Measurements from ENCODE around the gene MPHOSPH10.

The MPHOSPH10 gene

DNA sequence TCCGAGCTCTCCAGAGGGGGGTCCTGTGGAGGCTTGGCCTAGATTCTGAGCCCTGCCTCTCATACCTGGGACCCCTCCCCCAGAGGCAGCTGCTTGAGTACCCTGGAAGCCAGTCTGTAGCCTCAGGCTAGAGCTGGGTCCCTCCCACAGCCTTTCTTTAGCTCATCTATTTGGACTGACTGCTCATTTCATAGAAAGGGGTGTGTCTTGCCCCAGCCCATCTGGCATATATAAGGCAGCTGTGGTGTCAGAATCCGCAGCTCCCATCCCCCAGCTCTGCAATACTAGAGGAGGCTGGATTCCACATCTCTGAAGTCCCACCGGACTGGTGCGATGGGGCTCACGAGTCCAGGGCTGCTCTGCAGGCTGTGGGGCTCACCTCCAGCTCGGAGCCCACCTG lies 26.1 kb downstream of the MPHOSPH10 start:
- peaks cover 0 to 2% of the 10 kb centered on the region in 2 experiments for H3K4me1 ChIP-seq (ENCODE audit: control insufficient read depth in 1 of 2, insufficient read depth in 2 of 2, low read length in 2 of 2)
- DNase-seq: no peak
- WGBS (ENCODE audit: extremely low coverage, insufficient coverage, insufficient read length): no CpG with 5 or more reads among the region's 6 CpGs
- H3K27ac ChIP-seq (ENCODE audit: low read depth, low read length): no peak overlapping the region
- no peak overlapping the region for H2BK12ac ChIP-seq (ENCODE audit: low read length)
- no peak overlapping the region for H3K4ac ChIP-seq (ENCODE audit: low read depth, low read length)
- no peak overlapping the region for H3K9ac ChIP-seq (ENCODE audit: low read length)
- no peak overlapping the region for H3K23ac ChIP-seq (ENCODE audit: low read length)
- no peak overlapping the region for H2BK120ac ChIP-seq (ENCODE audit: insufficient read depth, low read length, poor library complexity)
- H4K12ac ChIP-seq (ENCODE audit: low read depth, low read length): no peak overlapping the region
- no peak overlapping the region for H2AFZ ChIP-seq (ENCODE audit: insufficient read depth, low read length, poor library complexity)
- H3K9me3 ChIP-seq (ENCODE audit: insufficient read depth, low read depth, low read length): no peaks in the 10 kb centered on the region
- H3K27me3 ChIP-seq (ENCODE audit: insufficient read depth, low read length): no peaks in the 10 kb centered on the region
- H2AK5ac ChIP-seq (ENCODE audit: low read length): no peak overlapping the region
- H4K91ac ChIP-seq (ENCODE audit: low read depth, low read length): no peak overlapping the region
- H3K18ac ChIP-seq (ENCODE audit: low read length): no peak overlapping the region
- no peaks in the 10 kb centered on the region for H3K79me1 ChIP-seq (ENCODE audit: low read length)
- H4K8ac ChIP-seq (ENCODE audit: low read depth, low read length): no peak overlapping the region
- H2BK5ac ChIP-seq (ENCODE audit: low read depth, low read length, poor library complexity): no peak overlapping the region
- H3K79me2 ChIP-seq (ENCODE audit: control insufficient read depth, insufficient read depth, low read length, poor library complexity): no peaks in the 10 kb centered on the region
- no peak overlapping the region for H3K4me2 ChIP-seq (ENCODE audit: low read length)
- no peak overlapping the region for H3K4me3 ChIP-seq (ENCODE audit: low read depth, low read length)
- no peaks in the 10 kb centered on the region for H3K36me3 ChIP-seq (ENCODE audit: control insufficient read depth in 1 of 2, insufficient read depth in 2 of 2, low read length in 2 of 2)
- no peak overlapping the region for H3K14ac ChIP-seq (ENCODE audit: low read length)

DNA sequence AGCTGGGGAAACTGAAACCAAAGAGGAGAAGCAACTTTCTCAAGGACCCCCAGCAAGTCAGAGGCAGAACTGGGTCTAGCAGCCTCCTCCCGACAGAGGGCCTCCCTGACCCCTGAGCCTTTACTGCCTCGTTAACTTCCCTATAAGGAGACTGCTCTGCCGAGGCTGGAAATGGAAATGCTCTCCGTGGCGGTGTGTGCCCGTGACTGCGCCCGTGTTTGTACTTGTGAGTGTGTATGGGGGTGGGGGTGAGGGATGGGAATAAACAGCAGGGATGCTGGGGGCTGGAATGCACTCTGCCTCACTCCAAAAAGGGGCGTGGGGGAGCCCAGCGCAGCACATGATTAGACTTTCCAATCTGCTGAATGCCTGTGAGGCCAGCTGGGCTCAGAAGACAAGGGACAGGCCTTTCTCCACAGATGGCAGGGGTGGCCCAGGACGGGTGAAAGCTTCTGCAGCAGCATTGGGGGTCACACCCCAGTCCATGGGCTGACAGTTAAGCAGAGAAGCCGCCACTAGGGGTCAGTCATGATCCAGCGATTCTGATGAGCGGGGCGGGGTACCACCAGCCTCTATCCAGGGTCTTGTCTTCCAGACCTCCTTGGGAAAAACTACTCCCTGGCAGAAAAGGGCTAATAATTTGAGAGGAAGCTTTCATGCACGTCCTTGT lies 26.8 kb downstream of the MPHOSPH10 start:
- no peaks in the 10 kb centered on the region for H3K9me3 ChIP-seq (ENCODE audit: insufficient read depth, low read depth, low read length)
- no peak overlapping the region for H4K12ac ChIP-seq (ENCODE audit: low read depth, low read length)
- H3K36me3 ChIP-seq (ENCODE audit: control insufficient read depth in 1 of 2, insufficient read depth in 2 of 2, low read length in 2 of 2): no peaks in the 10 kb centered on the region
- H4K8ac ChIP-seq (ENCODE audit: low read depth, low read length): no peak overlapping the region
- peak; percentile 15 to 51 for DNase-seq
- no peak overlapping the region for H4K91ac ChIP-seq (ENCODE audit: low read depth, low read length)
- no peaks in the 10 kb centered on the region for H3K27me3 ChIP-seq (ENCODE audit: insufficient read depth, low read length)
- H3K79me1 ChIP-seq (ENCODE audit: low read length): no peaks in the 10 kb centered on the region
- no peak overlapping the region for H3K9ac ChIP-seq (ENCODE audit: low read length)
- no peak overlapping the region for H3K27ac ChIP-seq (ENCODE audit: low read depth, low read length)
- no peak overlapping the region for H3K4me3 ChIP-seq (ENCODE audit: low read depth, low read length)
- H3K14ac ChIP-seq (ENCODE audit: low read length): no peak overlapping the region
- H3K79me2 ChIP-seq (ENCODE audit: control insufficient read depth, insufficient read depth, low read length, poor library complexity): no peaks in the 10 kb centered on the region
- H3K18ac ChIP-seq (ENCODE audit: low read length): no peak overlapping the region
- no peak overlapping the region for H2AFZ ChIP-seq (ENCODE audit: insufficient read depth, low read length, poor library complexity)
- no peak overlapping the region for H2BK12ac ChIP-seq (ENCODE audit: low read length)
- H2BK120ac ChIP-seq (ENCODE audit: insufficient read depth, low read length, poor library complexity): no peak overlapping the region
- H3K4me2 ChIP-seq (ENCODE audit: low read length): no peak overlapping the region
- H3K4me1 ChIP-seq (ENCODE audit: control insufficient read depth in 1 of 2, insufficient read depth in 2 of 2, low read length in 2 of 2): peaks cover 0 to 2% of the 10 kb centered on the region in 2 experiments
- no peak overlapping the region for H3K23ac ChIP-seq (ENCODE audit: low read length)
- no peak overlapping the region for H2BK5ac ChIP-seq (ENCODE audit: low read depth, low read length, poor library complexity)
- WGBS (ENCODE audit: extremely low coverage, insufficient coverage, insufficient read length): no CpG with 5 or more reads among the region's 16 CpGs
- H3K4ac ChIP-seq (ENCODE audit: low read depth, low read length): no peak overlapping the region
- H2AK5ac ChIP-seq (ENCODE audit: low read length): no peak overlapping the region

DNA sequence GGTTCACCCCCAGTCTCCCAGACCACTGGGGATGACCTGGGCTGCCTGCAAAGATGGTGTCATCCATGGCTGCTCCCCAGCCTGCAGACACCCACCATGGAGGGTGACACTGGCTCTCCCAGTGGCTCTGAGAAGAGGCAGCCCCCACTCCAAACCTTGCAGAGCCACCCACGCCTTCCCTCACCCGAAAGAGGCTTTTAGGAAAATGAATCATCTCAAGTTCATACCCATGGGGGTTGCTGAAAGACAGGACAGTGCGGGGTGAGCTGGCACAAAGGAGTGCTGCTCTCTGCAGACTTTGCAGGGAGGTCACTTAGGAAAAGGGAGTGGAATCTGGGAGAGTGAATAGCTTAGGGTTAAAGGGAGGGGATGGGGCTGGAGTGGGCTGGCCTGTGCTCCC lies 36.4 kb downstream of the MPHOSPH10 start:
- Histone ChIP-seq H2BK5ac (ENCODE audit: low read depth, low read length, poor library complexity) (no peak overlapping the region), H3K27ac (ENCODE audit: low read depth, low read length) (no peak overlapping the region), H4K8ac (ENCODE audit: low read depth, low read length) (no peak overlapping the region), H3K23ac (ENCODE audit: low read length) (no peak overlapping the region), H3K36me3 (ENCODE audit: control insufficient read depth in 1 of 2, insufficient read depth in 2 of 2, low read length in 2 of 2) (no peaks in the 10 kb centered on the region), H2BK120ac (ENCODE audit: insufficient read depth, low read length, poor library complexity) (no peak overlapping the region), H3K9ac (ENCODE audit: low read length) (no peak overlapping the region), H3K27me3 (ENCODE audit: insufficient read depth, low read length) (no peaks in the 10 kb centered on the region), H2AFZ (ENCODE audit: insufficient read depth, low read length, poor library complexity) (no peak overlapping the region), H4K12ac (ENCODE audit: low read depth, low read length) (no peak overlapping the region), H3K4me1 (ENCODE audit: control insufficient read depth in 1 of 2, insufficient read depth in 2 of 2, low read length in 2 of 2) (no peaks in the 10 kb centered on the region), H3K9me3 (ENCODE audit: insufficient read depth, low read depth, low read length) (no peaks in the 10 kb centered on the region), H3K4me2 (ENCODE audit: low read length) (no peak overlapping the region), H3K4me3 (ENCODE audit: low read depth, low read length) (no peak overlapping the region), H4K91ac (ENCODE audit: low read depth, low read length) (no peak overlapping the region), H3K18ac (ENCODE audit: low read length) (no peak overlapping the region), H3K79me2 (ENCODE audit: control insufficient read depth, insufficient read depth, low read length, poor library complexity) (no peaks in the 10 kb centered on the region), H3K14ac (ENCODE audit: low read length) (no peak overlapping the region), H3K79me1 (ENCODE audit: low read length) (no peaks in the 10 kb centered on the region), H2BK12ac (ENCODE audit: low read length) (no peak overlapping the region), H3K4ac (ENCODE audit: low read depth, low read length) (no peak overlapping the region), H2AK5ac (ENCODE audit: low read length) (no peak overlapping the region)
- no CpG with 5 or more reads among the region's 3 CpGs for WGBS (ENCODE audit: extremely low coverage, insufficient coverage, insufficient read length)
- no peak for DNase-seq

DNA sequence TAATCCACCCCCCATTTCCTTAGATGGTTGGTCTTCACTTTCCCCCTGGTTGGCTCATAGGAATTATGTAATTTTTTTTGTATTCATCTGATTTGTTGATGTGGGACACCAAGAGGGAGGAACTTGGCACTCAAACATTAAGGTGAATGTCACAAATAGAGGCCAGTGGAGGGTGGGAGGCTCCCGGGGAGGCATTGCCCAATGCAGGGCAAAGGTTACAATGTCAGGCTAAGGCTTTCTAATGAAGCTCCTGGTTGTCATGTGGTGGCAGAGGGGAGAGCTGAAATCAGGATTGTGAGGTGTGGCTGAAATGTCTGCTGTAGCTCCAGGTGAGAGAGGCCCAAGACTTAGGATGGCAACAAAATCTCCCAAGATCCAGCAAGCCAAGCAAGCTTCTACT lies 42.7 kb downstream of the MPHOSPH10 start:
- Histone ChIP-seq H3K4me3 (ENCODE audit: low read depth, low read length) (no peak overlapping the region), H2BK5ac (ENCODE audit: low read depth, low read length, poor library complexity) (no peak overlapping the region), H2AFZ (ENCODE audit: insufficient read depth, low read length, poor library complexity) (no peak overlapping the region), H3K36me3 (ENCODE audit: control insufficient read depth in 1 of 2, insufficient read depth in 2 of 2, low read length in 2 of 2) (no peaks in the 10 kb centered on the region), H3K14ac (ENCODE audit: low read length) (no peak overlapping the region), H4K91ac (ENCODE audit: low read depth, low read length) (no peak overlapping the region), H3K9me3 (ENCODE audit: insufficient read depth, low read depth, low read length) (no peaks in the 10 kb centered on the region), H3K27ac (ENCODE audit: low read depth, low read length) (no peak overlapping the region), H3K4me1 (ENCODE audit: control insufficient read depth in 1 of 2, insufficient read depth in 2 of 2, low read length in 2 of 2) (no peaks in the 10 kb centered on the region), H2BK120ac (ENCODE audit: insufficient read depth, low read length, poor library complexity) (no peak overlapping the region), H3K23ac (ENCODE audit: low read length) (no peak overlapping the region), H2BK12ac (ENCODE audit: low read length) (no peak overlapping the region), H3K79me2 (ENCODE audit: control insufficient read depth, insufficient read depth, low read length, poor library complexity) (no peaks in the 10 kb centered on the region), H2AK5ac (ENCODE audit: low read length) (no peak overlapping the region), H4K12ac (ENCODE audit: low read depth, low read length) (no peak overlapping the region), H3K79me1 (ENCODE audit: low read length) (no peaks in the 10 kb centered on the region), H4K8ac (ENCODE audit: low read depth, low read length) (no peak overlapping the region), H3K9ac (ENCODE audit: low read length) (no peak overlapping the region), H3K27me3 (ENCODE audit: insufficient read depth, low read length) (no peaks in the 10 kb centered on the region), H3K4me2 (ENCODE audit: low read length) (no peak overlapping the region), H3K18ac (ENCODE audit: low read length) (no peak overlapping the region), H3K4ac (ENCODE audit: low read depth, low read length) (no peak overlapping the region)
- no peak for DNase-seq
- WGBS (ENCODE audit: extremely low coverage, insufficient coverage, insufficient read length): no CpG with 5 or more reads among the region's 1 CpG
